HG03175 (cell line): ENCODE data around the gene FAM193B.
"Not testable (repeated sequence)": the region's sequence is repeated elsewhere in the genome, so short reads cannot be mapped to it uniquely, and the experiment has no call there.

Source experiments
- ATAC-seq: cut with Tn5 transposase; IDR thresholded peaks from one replicate; pipeline ENCODE4 v1.9.1; 2021; ENCODE audit warnings: mild to moderate bottlenecking, moderate library complexity; ENCODE audit not compliant: unreplicated experiment

Gene FAM193B

DNA sequence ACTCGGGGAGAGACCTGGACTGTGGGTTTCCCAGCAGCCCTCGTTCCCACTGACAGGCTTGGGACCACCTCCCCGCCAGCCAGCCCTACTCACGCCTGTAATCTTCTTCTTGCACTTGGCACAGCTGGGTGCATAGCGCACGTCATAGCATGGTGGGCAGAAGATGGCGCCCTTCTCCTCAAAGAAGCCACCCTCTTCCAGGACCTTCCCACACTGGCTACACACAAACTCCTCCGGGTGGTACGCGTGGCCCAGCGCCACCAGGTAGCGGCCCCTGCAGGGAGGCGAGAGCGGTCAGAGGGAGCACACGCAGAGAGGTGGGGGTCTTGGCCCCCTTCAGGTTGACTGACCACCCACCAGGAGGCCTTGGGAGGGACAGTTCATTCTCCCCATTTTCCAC is 66.4 kb downstream of the FAM193B start:
- ATAC-seq: no peak

DNA sequence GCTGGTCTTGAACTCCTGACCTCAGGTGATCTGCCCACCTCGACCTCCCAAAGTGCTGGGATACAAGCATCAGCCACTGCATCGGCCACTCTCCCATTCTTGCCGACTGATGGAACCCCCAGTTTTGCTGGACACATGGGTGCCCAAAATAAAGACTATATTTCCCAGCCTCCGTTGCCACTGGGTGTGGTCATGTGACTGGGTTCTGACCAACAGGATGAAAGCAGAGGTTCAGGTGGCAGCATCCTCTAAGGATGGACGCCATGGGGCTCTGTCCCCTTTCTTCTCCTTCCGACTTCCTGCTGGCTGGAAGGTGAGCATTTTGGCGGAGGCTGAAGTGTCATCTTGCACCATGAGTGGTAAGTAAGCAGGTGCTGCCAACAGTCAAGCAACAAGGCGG is 67.2 kb downstream of the FAM193B start:
- ATAC-seq: no peak

DNA sequence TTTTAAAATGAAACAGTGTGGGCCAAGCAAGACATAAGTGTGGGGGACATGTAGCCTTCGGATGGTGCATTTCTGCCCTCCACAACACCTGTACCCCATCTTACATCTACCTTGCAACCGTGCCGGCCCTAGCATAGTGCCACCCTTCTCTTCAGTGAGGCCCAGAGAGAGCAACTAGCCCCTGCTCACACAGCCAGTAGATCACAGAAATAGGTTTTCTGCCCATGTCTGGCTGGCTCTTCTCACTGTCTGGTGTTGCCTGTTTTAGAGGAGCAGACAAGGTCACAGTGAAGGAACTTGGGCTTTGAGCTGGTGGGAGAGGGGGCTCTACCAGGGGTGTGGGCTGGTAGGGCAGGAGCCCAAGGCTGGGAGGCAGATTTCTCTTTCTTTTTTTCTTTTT is 68.1 kb downstream of the FAM193B start:
- no peak for ATAC-seq

DNA sequence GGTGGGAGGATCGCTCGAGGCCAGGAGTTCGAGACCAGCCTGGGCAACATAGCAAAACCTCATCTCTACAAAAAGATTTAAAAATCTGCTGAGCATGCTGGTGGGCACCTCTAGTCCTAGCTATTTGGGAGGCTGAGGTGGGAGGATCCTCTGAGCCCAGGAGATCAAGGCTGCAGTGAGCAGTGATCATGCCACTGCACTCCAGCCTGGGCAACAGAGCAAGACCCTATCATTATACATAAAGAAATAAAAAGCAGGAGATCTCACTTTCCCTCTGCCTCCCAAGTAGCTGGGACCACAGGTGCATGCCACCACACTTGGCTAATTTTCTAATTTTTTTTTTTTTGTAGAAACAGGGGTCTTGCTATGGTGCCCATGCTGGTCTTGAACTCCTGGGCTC is 68.6 kb downstream of the FAM193B start:
- not testable (repeated sequence) for ATAC-seq

DNA sequence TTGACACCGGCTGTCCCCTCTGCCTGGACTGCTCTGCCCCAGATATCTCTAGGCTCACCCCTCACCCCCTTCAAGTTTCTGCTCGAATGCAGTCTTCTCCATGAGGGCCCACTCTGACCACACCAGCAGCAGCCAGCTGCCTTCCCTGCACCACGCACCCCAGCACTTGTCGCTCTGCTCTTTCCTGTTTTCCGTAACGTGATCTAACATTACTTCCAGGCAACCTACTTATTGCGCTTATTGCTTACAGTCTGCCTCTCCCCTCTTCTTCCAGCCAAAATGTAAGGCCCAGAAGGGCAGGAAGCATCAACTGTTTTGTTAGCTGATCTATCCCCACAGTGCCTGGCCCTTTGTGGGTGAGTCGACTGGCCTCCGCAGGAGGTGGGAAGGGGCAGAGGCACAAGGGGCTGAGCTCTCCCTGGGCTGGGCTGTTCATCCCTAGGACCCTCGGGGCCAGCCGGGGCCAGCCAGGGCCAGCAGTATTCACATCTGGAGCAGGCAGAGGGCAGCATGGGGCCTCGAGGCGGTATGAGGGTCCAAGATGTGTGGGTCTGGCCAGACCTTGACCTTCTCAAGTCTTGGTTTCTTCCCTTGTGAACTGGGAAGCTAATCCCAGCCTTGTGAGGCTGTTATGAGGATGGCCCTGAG is 69.3 kb downstream of the FAM193B start:
- no peak for ATAC-seq

DNA sequence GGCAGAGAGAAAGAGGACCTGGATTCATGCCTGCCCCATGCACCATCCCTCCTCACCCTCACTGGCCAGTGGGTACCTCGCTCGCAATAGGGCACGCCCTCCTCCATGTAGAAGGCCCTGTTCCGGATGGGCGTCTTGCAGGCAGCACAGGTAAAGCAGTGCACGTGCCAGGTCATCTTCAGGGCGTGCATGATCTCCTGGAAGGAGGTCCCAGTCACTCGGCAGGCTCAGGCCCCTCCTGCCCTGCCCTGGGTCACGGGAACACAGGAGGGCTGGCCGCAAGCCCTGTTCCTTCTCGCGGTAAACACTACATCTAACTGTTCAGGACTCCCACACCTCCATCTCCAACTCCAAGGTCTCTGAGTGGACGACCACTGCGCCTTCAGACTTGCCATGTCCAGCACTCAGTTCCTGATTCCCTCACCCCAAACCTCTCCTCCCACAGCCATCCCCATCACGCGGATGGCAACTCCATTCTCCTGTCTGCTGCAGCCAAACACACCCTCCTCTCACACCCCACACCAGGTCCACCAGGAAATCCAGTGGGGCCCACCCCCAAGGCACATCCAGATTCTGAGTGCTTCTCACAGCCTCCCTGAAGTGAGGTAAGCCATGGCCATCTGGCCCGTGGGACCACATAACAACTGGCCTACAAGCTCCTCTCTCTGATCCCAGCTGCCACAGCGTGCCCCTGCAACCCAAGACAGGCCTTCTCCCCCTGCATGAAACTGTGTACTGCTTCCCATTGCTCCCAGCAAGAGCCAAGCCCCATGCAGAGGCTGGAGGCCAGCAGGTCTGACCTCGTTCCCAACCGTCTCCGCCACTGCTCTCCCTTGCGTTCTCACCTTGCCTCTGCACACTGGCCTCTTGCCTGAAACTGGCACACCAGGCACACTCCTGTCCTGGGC is 70.1 kb downstream of the FAM193B start:
- no peak for ATAC-seq

DNA sequence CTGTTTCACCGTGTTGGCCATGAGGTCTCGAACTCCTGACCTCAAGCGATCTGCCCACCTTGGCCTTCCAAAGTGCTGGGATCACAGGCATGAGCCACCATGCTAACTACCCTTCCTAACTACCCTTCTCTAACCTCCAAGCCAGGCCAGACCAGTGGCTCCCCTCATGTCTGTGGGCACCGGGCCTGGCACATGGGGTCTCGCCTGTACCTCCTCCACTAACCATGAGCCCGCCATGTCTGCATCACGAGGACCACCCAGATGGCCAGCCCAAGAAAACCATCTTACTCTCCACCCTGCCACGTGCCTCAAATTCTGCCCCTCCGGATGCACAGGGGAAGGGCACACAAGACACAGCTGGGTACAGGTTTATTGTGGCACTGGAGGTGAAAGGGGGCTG is 71.3 kb downstream of the FAM193B start:
- no peak for ATAC-seq

DNA sequence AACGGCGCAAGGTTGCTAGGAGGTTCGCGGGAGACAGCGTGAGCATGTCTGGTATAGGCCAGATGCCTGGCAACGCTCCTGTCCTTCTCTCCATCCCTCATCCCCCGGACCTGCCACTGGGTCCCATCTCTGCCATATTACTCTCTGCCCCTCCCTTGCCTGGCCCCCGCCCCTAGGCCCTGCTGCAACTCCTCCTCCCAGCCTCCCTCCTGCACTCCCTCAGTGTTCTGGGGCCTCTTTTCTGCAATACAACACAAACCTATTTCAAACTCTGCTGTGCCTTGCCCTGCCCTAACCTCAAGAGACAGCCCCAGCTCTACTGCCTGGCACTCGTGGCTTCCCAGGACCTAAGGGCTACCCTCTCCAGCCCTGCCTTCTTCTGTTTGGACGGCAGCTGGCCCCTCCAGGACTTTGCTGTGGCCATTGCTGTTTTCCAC is 72.0 kb downstream of the FAM193B start:
- no peak for ATAC-seq

DNA sequence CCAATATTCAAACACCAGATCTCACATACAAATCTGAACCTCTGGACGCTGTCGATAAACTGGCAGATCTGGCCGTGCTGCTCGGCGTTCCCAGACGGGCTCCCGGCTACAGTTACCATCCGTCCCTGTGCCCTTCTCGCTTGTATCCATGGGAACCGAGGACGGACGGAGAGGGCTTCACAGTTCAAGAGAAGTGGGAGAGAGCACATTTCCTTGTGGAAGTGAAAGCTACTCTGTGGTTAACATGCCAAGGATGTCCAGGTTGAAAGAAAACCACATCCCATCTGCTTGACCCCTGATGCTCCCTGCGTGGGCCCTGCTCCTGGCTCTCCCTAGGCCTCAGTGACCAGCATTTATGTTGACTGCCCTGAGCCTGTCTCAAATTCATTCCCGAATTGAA is 74.6 kb downstream of the FAM193B start:
- no peak for ATAC-seq

DNA sequence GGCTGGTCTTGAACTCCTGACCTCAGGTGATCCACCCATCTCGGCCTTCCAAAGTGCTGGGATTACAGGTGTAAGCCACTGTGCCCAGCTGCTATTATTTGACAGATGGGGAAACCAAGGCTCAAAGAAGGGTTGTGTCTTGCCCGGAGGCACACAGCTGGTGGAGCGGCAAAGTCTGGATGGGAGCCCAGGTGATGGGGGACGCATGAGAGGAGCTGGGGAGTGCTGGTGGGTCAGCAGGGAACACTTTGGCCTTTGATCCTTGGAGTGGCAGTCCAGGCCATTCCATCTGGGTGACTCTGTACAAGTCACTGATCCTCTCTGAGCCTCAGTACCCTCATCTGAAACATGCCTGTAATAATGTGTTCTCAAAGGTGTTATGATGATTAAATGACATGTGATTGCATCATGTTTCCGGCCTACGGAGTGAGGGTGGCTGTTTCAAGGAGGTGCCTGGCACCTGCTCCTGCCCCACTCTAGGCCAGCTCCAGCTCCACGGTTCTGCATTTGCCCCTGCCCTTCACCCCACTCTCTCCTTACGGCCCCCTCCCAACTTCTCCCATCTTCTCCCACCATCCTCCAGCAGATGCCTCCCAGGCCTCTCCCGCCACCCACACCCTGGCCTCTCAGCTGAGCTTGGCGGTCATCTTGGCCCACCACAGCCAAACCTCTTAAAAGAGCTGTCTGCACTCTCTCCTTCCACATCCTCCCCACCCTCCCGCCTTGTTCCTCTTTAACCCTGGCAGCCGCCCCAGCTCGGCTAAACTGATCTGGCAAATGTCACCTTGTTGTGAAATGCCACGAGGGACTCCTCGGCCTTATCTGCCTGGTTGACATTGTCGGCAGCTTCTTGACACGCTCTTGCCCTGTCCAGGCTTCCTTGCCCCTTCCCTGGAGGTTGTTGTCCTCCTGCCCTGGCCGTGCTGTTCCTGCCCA is 75.4 kb downstream of the FAM193B start:
- ATAC-seq: no peak

DNA sequence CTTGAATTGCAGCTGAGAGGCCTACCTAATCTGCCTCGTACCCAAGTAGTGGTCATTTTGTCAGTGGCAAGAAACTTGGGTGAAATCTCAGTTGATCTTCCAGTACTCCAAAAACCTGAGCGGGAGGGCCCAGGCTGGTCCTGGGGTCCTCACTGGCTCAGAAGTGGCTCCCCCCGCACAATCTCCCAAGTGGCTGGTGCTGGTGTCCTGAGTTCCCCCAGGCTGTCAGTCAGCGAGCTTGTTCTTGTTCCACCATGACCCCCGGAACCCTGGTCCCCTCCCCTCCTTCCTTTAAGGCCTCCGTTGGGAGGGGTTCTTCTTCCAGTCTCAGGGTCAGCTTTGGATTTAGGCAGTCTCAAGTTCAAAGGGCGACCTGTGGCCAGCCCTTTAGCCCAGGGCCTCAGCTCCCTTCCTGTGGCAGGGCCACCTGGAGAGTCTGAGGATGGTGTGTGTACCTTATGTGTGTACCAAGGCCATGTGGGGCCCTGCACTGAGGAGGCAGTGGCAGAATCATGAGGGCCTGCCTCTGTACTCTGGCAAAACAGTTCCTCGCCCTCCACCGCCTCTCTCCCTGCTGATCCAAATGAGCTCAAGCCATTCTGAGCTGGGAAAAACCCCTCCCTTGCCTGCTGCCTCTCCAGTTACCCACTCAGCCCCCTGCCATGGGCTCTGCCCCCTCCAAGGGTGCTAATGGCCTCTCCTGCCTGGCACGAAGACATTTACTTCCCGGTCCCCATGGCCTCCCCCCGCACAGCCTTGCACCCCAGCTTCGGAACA is 76.5 kb downstream of the FAM193B start:
- no peak for ATAC-seq

DNA sequence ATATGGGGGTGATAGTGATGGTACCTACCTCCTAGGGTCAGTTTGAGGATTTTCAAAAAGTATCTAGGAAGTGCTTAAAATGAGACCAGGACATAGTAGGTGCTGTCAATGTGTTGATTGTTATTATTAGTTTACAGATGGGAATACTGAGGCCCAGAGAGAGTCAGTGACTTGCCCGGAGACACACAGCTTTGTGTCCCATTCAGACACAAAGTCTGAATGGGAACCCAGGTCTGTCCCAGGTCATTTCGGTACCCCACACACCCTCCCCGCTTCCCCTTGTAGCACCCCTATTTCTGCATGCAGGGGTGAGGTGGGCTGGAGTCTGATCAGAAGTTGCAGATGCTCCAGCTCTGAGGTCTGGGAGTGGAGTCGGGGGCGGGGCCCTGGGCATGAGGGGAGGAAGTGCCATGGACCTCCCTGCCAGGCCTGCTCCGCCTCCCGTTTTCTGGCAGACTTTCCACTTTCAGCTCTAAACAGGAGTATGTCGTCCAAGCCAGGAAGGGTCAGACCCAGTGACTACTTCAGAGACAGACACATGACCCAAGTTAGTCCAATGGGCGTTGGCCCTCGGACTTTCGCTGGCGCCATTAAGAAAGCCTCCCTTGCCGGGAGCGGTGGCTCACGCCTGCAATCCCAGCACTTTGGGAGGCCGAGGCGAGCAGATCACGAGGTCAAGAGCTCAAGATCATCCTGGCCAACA is 77.7 kb downstream of the FAM193B start:
- no peak for ATAC-seq

DNA sequence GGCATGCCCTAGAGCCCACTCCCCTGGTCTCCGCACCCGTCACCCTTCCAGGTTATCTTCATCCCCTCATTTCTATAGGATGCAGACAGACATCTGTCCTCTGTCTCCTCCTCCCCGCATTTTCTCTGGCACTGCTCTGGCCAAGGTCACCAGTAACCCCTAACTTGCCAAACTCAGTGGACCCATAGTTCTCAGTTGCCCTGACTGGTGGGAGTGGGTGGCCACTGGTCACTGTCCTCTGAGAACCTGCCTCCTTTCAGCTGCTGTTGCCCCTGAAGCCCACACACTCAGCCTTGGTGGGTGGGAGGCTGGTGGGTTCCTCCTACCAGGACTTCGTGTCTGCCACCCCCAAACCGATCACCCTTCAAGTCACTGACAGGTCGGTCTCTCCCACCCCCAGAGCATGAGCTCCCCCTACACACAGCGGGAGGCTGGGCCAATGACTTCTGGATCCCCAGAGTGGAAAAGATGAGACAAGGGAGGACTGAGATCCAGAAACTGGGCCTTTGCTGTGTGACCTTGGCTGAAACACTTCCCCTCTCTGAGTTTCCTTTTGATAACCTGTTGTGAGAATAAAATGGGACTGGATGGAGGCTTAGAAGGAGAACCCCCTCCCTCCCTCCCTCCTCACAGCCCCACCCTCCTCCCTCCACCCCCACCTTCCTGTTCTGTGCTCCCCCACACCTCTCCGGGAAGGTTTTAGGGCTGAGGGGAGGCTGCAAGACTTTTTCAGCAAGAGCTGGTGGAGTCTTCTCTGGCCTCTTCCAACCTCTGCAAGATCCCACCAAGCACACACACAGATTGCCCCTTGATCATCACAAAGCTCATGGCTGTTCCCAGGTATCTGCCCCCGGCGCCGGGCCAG is 78.6 kb downstream of the FAM193B start:
- ATAC-seq: no peak

DNA sequence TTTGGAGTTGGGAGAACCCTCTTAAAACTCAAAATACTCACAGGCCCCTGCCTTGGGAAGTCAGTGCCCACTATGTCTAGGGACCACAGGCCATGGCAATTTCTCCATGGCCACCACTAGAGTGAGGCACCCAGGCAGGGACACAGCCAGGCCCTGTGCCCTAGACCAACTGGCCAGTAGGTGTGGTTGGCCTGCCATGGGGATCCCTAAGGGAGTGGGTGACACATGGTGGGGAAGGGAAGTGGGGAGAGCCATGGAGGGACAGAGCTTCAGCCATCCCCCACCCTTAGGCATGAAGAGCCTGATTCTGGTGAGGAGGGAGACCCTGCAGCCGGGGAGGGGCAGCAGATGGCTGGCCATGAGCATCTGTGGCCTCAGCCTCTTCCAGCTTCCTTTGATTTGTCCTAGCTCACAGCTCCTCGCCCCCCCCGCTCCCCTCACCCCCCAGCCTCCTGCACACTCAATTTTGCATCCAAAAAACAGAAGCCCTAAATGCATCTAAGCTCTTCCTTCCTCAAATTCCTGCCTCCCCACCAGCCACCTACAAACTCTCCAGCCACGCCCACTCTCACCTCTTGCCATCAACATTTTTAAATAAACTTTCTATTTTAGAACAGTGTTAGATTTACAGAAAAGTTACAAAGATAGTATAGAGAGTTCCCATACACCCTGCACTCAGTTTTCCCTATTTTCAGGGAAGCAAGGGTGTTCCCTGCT is 79.4 kb downstream of the FAM193B start:
- ATAC-seq: no peak

DNA sequence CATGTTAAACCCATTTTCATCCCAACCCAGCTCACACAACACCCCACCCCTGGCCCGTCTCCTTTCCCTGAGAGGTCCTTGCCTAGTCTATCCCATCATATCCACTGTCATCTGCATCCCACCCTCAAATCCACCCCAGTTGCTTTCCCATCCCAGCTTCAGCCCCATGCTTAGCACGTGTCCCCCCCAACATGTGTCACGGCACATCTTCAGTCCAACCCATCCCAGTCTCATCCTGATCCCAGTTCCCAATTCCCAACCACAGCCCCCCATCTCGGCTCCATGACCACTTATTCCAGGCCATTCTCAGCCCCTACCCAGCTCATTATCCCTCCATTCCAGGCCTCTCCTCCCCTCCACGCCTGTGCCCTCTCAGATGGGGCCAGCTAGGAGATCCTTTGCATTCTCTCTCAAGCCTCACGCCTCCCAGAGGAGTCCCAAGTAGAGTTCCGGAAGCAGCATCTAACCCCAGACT is 80.3 kb downstream of the FAM193B start:
- ATAC-seq: no peak

DNA sequence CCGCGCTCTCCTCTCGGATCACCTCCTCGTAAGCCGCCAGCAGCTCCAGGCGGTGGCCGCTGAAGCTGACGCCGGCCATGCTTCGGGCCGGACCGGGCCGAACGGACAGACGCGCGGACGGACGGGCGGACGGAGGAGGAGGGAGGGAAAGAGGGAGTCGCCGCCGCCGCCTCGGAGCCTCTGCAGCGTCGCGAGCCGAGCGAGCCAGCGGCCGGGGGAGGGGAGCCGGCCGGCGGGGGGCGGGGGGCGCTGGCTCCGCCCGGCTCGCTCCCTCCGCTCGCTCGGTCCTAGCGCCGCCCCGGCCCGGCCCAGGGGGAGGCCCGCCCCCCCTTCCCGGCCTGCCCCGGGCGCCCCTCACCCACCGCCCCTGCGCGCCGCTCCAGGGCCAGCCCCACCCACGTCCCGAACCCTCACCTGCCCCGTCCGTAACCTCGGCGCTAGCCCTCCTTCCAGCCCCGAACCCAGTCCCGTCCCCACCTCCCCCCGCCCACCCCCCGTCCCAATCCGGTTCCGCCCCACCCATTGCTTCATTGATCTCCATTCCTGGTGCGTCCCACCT is 80.8 kb downstream of the FAM193B start, which contains the start of gene DBN1:
Gene DBN1, minus strand, starts transcription at position 192 of the 559 bp plus-strand sequence. Its CDS starts 113 bp downstream, at position 79.
- no peak for ATAC-seq
